GM06990 (cell line): ENCODE measurements around the gene ADAMTS2.

Source experiments
- DNase-seq: peaks from one replicate; pipeline ENCODE4 v3.0.0-alpha.2; 2011; ENCODE audit not compliant: insufficient read length; ENCODE audit errors: extremely low read depth
- H3K27me3 ChIP-seq: replicated peaks from 2 replicates; pipeline ENCODE4 v1.6.0; 2011; ENCODE audit warnings: low read length; ENCODE audit not compliant: control insufficient read depth, insufficient read depth
- H3K36me3 ChIP-seq: 2 replicates; pipeline ENCODE4 v1.5.1; 2011; ENCODE audit warnings: low read length; ENCODE audit not compliant: control insufficient read depth, insufficient read depth
- H3K4me3 ChIP-seq: replicated peaks from 2 replicates; pipeline ENCODE4 v1.5.1; 2011; ENCODE audit warnings: low read depth, mild to moderate bottlenecking, control low read depth, low read length
- CTCF ChIP-seq: IDR thresholded peaks from 2 replicates; pipeline ENCODE4 v1.5.1; 2011; ENCODE audit warnings: low read length, control low read depth, mild to moderate bottlenecking, inconsistent platforms; ENCODE audit not compliant: insufficient read depth, poor library complexity, severe bottlenecking

Gene ADAMTS2

GRCh38 chr5:179262126-179262920 is 82.9 kb downstream of the ADAMTS2 start:
- TF ChIP-seq CTCF, result no peak
- H3K27me3 ChIP-seq, result no peaks in the 10 kb centered on the region

GRCh38 chr5:179261301-179262125 is 83.7 kb downstream of the ADAMTS2 start:
- no peak for TF ChIP-seq CTCF
- Histone ChIP-seq H3K27me3 (no peaks in the 10 kb centered on the region), H3K4me3 (no peak overlapping the region), H3K36me3 (no peaks in the 10 kb centered on the region)
- no peak for DNase-seq

More at GRCh38 chr5:179262126-179262920, 82.9 kb downstream of the ADAMTS2 start:
- H3K36me3 ChIP-seq, result no peaks in the 10 kb centered on the region
- no peak overlapping the region for H3K4me3 ChIP-seq
- no peak for DNase-seq

GRCh38 chr5:179260324-179261070 is 84.8 kb downstream of the ADAMTS2 start:
- no peak for DNase-seq
- Histone ChIP-seq H3K36me3 (no peaks in the 10 kb centered on the region), H3K4me3 (no peak overlapping the region), H3K27me3 (no peaks in the 10 kb centered on the region)
- TF ChIP-seq CTCF, result no peak

GRCh38 chr5:179259731-179260323 is 85.4 kb downstream of the ADAMTS2 start:
- no peak for TF ChIP-seq CTCF
- Histone ChIP-seq H3K27me3 (no peaks in the 10 kb centered on the region), H3K36me3 (no peaks in the 10 kb centered on the region), H3K4me3 (no peak overlapping the region)
- no peak for DNase-seq

- Histone ChIP-seq H3K4me3 (no peak overlapping the region), H3K36me3 (no peaks in the 10 kb centered on the region), H3K27me3 (no peaks in the 10 kb centered on the region)
- no peak for DNase-seq
- TF ChIP-seq CTCF, result no peak
Measured at GRCh38 chr5:179258922-179259730, 86.1 kb downstream of the ADAMTS2 start.
